Stimulated activated CD8-positive, alpha-beta memory T cell treated with anti-CD3 and anti-CD28 coated beads, Interleukin-7, amount 100 ng/mL, for 24 hours (primary cell): ENCODE measurements around the gene EFCC1.

Experiments
- DNase-seq: peaks from one replicate; pipeline ENCODE4 v3.0.0-alpha.2; 2020; ENCODE audit warnings: low read depth

Gene EFCC1, protein sequence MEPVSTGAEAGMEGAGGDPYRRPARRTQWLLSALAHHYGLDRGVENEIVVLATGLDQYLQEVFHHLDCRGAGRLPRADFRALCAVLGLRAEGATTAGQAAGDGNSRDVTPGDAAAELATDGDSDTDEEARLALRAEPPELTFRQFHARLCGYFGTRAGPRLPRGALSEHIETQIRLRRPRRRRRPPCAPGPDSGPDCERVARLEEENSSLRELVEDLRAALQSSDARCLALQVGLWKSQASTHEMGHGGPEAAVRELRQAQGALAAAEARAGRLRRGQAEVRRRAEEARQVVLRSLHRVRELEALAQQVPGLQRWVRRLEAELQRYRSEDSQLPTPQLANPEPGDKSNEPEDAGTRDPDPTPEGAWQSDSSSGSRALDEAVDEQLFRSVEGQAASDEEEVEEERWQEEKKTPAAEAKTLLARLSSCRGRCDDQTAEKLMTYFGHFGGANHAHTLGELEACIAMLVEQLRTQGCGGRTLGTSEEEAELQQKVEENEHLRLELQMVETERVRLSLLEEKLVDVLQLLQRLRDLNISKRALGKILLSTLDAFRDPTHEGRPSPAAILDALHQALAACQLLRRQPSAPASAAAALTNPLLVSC

DNA sequence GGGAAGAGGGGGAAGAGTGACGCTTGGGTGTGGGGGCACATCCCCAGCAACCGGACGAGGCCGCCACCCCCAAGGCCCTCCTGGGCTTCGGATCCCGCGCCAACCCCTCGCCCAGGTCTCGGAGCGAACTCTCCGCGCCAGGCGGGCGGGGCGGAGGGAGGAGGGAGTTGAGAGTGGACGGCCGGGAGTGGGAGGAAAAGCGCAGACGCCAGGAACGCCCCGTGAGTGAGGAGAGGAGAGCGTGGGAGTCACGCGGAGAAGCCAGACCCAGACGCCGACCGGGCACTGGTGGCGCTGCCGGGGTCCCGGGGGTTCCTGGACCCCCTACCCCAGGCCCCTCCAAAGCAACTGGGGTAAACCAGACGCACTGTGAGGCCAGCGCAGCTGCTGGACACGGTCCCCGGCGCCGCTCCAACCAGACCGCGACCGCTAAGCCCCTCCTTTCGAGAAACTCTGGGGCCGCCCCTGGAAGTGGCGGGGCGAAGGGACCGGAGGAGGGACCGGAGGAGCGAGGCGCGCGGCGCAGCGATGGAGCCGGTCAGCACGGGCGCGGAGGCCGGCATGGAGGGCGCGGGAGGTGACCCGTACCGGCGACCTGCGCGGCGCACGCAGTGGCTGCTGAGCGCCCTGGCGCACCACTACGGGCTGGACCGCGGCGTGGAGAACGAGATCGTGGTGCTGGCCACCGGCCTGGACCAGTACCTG, at the start of gene EFCC1:
EFCC1 (plus strand) TSS at position 204 of the 705 bp plus-strand sequence; CDS start at position 529, 325 bp downstream.
- DNase-seq: no peak

DNA sequence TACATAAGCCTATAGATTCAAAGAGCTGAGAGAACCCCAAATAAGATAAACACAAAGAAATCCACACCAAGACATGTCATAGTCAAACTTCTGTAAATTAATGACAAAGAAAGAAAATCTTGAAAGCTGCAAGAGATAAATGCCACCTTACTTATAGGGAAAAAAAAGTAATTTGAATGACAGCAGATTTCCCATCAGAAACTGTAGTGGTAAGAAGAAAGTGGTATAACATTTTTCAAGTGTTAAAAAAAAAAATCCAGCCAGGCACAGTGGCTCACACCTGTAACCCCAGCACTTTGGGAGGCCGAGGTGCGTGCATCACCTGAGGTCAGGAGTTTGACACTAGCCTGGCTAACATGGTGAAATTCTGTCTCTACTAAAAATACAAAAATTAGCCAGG, 44.7 kb upstream of the EFCC1 start:
- DNase-seq: no peak

DNA sequence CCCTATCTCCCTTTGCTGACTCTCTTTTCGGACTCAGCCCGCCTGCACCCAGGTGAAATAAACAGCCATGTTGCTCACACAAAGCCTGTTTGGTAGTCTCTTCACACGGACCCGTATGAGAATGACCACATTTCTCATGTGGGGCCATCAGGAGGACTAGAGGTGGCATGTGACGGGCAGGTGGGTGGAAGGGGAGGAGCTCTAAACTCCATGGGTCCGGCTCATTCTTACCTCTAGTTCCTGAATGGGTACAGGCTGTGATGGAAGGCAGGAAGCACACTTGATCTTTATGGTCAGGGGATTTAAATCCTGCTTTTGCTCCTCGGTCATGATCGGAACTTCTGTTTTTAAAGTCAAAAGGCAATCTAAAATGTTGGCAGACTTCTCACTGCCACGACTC, 35.8 kb upstream of the EFCC1 start:
- DNase-seq: no peak

DNA sequence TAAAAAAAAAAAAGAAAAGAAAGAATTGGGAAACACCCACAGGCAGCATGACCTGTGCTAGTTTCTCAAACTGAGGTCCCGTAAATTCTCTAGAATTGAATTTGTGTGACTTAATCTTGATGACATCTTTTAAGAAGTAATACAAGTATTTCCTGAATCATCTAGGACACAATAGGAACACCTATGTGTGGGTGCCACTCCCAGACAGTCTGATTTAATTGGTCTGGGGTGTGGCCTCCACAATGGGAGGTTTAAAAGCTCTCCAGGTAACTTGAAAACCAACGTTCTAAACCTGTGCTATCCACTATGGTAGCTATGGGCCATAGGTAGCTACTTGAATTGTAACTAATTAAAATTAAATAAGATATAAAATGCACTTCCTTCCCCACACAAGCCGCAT, 35.3 kb upstream of the EFCC1 start:
- no peak for DNase-seq

DNA sequence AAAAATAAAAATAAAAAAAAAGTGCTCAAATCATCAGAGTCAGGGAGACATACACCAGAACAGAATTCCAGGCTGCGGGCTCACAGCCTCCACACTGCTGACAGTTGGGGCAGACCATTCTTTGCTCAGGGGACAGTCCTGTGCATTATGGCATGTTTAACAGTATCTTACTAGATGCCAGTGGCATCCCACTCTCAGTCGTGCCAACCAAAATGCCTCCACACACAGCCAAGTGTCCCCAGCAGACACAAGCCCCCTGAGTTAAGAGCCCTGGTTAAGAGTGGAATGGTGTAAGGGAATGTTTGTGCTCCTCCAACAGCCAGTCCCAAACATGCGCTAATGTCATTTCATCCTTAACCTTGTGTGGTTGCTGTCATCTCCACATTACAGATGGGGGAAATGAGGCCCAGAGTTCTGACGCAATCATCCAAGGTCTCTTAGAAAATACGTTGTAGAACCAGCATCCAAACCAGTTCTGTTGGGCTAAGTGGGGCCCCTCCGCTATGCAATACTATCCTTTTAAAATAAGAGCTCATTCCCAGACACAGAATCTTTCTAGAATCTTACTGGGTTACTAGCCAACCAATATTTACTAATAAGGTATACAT, 33.3 kb upstream of the EFCC1 start:
- no peak for DNase-seq

DNA sequence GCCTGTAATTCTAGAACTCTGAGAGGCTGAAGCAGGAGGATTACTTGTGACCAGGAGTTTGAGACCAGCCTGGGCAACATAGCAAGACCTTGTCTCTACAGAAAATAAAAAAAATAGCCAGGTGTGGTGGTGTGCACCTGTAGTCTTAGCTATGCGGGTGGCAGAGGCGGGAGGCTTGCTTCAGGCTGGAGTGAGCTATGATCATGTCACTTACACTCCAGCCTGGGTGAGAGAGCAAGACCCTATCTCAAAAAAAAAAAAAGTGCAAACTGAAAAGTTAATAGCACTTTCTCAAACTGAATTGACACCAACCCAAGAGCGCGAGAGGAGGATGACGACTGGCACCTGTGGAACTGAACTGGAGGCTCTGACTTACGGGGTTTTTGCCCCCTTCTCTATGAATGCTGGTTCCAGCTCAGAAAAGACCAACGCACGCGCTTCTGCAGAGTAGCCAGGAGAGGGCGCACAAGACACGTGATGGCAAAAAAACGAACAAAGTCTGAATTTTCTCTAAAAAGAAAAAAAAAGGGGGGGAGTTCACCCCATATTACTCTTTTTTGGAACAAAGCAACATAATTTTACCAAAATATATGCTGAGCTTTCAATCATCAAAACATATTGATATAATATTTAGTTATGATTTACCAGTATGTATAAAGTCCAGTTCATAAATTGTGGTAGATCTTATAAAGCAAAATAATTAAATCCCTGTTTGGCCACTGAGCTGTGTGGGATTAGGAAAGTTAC, 30.9 kb upstream of the EFCC1 start:
- DNase-seq: peak; percentile 25

DNA sequence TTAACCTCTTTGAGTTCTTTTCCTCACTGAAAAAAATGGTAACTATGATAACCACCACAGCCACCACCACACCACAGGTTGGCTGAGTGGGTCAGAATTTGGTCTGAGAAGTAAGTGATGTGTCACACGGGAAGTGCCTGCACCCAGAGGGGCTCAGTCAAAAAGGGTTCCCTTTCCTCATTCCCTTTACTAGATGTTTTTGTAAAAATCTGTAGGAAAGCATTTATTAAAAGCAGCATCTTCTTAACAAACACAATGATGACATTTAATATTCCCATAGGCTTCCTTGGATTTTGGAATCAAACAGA, 30.4 kb upstream of the EFCC1 start:
- DNase-seq: no peak

DNA sequence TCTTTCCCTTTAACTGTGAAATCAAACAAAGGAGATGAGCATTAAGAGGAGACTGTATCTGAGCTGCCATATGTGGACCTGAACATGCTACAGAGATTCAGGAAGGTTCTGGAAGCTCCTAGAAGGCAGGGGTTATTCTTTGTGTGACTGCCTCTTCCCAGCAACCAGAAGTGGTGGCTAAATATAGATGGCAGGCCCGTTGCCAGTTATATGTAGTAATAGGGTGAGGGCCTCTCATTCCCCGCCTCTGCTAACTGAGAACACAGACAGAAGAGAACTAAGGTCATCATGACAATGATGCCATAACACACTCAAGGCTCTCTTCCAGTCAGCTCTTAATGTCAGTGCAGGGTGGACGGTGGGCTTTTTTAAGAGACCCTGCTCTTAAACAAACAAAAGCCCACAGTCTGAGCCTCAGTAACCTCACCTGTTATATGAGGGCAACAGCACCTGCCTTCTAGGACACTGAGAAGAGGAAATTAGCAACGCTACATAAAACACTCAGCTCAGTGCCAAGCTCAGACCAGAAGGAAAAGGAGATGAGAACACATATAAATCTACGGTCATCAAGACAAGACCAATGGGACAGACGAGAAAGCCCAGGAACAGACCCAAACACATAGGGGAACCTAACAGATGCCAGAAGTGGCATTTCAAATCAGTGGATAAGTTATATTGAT, 29.5 kb upstream of the EFCC1 start:
- no peak for DNase-seq

DNA sequence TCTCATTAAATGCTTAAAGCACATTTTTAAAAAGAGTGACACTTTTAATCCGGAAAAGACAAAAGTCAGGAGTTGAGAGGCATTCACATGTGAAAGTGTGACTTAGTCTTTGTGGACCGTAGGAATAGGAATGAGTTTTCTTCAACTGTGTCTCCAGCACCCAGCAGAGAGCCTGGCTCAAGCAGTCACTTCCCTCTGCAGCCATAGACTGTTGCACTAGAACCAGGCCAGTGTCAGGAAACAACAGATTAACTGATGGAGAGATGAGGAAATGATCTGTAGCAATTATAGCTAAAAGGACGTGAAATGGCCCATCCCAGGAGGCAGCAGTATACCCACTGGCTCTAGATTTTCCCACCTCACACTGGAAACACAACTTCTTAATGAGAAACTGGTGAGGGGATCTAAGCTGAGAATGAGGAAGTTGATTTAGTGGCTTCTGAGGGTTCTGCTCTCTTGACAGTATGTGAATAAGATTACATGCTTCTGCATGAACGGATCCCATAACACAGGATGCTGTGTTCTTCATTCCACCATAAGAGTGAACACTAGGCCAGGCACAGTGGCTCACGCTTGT, 27.0 kb upstream of the EFCC1 start:
- DNase-seq: no peak

DNA sequence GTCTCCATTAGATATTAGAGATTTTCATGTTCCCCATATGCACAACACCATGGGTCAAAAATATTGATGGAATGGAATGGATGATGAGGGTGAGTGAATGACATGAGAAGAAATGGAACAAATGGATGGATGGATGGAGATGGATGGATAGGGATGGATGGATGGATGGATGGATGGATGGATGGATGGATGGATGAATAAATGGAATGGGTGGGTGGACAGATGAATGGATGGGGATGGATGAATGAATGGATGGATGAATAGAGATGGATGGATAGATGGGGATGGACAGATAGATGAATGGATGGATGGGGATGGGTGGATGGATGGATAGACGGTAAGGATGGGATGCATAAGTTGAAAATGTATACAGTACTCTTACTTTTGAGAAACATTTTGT, 25.8 kb upstream of the EFCC1 start:
- no peak for DNase-seq

DNA sequence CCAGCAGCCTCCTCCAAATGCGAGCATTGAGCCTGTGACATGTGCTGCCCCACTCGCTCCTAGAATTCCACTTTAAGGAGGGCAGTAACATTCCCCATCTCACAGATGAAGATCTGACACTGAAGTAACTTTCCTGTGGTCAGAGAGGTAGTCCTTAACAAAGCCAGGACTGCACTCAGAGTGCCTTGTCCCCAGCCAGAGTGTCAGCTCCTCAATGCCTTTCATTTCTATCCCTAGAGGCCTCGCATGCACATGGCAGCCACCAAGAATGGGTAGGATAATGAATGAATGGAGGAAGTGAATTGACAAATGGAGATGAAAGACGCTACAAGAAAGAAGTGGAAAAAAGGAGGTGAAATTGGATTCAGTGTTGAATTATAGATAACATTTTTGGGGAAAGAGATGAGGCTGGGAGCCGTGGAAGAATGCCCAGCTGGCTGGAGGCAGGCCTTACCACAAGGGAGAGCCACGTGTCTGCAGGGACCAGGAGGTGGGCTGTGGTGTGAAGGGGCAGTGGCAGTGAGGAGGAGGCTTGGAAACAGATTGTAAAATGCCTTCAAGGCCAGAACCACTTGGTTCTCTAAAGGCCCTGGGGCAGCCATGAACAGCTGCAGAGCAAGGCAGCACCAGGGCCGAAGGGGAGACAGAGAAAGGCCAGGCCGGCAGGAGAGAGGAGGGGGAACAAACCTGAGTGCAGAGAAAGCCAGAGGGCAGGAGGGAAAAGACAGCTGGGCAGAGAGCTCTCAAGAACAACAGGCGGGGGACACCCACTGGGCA, 17.6 kb upstream of the EFCC1 start:
- no peak for DNase-seq

DNA sequence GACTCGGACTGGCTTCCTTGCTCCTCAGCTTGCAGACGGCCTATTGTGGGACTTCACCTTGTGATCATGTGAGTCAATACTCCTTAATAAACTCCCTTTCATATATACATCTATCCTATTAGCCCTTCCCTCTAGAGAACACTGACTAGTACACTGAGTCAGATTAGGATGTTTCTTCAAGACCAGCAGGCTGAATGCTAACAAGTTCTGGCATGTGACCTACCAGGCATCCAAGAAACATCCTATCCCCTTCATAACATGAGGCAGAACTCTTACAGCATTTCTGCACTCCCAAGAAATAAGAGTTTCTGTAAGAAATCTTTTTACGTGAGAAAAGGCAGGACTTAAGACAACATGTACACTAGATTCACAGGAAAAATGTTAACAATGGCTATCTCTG, 16.5 kb upstream of the EFCC1 start:
- no peak for DNase-seq

DNA sequence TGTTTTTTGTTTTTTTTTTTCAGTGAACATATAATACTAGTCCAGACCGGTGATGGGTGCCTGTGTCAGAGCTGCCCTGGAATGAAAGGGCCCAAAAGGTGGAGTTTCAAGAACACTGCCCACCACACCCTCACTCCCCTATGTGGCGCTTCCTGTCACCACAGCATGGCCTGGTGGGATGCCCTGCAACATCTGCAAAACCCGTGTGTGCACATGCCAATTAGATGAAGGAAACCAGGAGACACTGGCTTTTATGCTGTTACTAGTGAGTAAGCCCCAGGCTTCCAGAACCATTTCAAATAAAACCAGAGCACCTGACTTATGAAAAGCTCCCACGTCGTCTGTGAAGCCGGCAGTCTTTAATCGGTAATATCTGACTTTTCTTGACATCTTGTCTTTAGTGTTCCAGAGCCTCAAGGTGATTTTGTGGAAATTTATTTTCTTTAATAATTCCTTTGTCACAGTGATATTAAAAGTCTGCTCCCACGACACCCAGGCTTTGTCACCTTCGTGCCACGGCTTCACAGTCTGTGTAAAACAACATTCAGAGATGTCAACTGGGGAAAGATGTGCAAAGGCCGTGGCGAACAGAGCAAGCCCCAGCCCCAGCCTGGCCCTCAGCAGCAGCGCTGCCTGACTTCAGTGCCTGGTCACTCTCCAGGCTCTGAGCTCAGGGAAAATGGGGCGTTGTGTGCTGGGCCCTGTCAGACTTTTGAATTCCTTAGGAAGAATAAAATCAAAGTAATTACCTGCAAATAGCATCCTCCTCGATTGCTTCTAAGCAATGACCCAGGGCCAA, 13.6 kb upstream of the EFCC1 start:
- no peak for DNase-seq

DNA sequence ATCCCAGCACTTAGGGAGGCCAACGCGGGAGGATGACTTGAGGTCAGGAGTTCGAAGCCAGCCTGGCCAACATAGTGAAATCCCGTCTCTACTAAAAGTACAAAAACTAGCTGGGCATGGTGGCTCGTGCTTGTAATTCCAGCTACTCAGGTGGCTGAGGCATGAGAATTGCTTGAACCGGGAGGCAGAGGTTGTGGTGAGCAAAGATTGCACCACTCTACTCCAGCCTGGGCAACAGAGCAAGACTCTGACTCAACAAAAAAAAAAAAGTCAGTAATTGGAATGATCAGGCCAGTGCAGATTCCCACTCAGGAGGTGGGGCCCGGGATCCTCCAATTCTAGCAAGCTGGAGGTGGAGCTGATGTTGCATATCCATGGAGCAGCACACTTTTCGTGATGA, 12.8 kb upstream of the EFCC1 start:
- no peak for DNase-seq

DNA sequence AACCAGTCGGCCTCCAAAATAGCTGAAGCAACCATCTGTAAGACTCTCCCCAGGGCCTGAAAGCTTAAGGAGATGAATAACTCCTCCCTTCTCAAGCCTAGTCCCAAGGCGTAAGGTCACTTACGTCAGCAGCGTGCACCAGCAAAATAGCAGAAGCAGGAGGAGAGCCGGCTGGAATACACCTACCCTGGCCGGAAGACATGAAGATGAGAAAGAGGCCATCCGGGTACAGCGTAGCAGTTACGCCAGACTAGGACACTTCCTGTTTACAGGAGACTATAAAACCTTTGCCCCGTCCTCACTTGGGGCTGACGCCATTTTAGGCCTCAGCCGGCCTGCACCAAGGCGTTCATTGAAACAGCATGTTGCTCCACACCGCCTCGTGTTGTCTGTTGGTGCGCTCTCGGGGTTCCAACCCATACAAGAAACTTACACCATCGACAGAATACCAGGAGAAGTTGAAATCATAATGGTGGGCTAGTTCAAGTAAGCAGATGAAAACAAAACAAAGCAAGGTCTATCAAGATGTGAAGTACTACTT, 9.7 kb upstream of the EFCC1 start:
- no peak for DNase-seq

DNA sequence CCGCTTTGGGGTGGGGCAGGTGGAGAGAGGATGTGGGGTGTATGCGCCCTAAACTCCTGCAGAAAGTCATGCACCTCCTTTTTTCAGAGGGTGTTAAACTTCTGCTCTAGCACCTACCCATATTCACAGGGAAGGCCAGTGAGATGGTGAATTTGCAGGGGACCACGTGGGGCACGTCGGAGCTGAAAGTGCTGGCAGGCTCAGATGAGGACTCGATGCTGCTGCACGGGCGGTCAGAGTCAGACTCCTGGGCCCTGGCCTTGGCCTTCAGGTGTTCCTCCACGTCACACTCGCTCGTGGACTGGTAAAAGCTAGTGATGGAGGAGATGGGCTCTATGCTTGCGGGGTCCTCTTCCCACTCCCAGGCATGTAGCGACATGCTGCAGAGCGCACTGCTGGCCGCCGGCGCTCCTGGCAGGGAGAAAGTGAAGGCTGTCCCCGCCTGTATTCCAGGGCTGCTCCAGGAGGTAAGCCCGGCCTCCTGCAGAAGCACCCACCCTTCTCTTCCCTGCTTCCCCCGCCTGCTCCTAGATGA, 8.1 kb upstream of the EFCC1 start:
- DNase-seq: no peak

DNA sequence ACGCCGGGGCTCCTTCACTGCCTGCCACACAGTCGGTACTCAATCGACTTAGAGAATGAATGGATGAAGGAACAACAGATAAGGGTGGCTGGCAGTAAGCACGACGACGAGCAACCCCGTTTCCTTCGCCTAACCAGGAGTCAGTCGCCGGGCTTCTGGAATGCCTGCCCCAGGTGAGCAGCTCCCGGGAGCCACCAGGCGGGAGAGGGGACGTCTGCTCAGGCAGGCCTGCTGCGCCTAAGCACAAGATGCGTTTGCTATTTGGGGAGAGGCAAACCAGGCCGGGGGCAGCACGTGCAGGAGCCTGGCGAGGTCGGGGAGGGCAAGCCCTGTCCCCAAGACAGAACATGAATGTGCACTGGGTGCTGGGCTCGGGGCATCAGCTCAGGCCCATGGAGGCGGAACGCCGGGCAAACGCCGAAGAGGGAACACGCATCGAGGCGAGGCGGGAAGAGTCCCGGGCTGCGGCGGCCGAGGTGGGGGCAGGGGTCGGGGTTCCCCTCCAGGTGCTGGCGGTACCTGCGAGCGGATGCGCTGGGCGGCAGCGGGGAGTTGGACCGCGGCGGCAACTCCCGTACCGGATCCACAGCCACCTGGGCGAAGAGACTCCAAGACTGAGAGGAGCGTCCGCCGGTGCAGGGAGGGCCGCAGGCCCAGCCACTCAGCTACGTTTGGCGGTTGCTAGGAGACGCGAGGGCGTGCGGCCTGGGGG, 7.5 kb upstream of the EFCC1 start, which contains the start of gene CFAP92:
CFAP92 (minus strand) TSS at position 616 of the 712 bp plus-strand sequence. CDS start 772 bp downstream, outside the sequence.
- peak; percentile 85 for DNase-seq

DNA sequence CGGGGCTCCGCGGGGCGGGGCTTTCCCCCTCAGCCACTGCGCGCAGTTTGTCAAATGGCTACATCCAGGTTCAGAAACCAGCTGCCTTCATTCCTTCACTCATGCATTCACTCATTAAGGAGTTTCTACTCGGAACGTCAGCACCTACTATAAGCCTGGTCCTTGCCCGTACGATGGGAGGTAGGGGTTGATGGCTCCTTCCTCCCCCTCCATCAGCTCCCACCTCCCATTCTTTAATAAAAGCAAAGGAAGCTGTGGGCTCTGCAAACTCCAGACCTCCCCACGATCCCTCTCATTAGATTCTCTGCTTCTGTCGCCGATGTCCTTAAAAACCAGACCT, 7.0 kb upstream of the EFCC1 start:
- no peak for DNase-seq
